Trophoblast cell (in vitro differentiated cells and primary cell): ENCODE data around the gene MAP2K3.

Experiments used
- DNase-seq, 2 donors: peaks; one replicate each; pipeline ENCODE4 v3.0.0-alpha.2; 2016
- H2AFZ ChIP-seq: 2 replicates; pipeline ENCODE4 v1.6.1; 2013; ENCODE audit warnings: low read length, moderate library complexity, mild to moderate bottlenecking; ENCODE audit not compliant: insufficient read depth, poor library complexity
- H2AK5ac ChIP-seq: 2 replicates; pipeline ENCODE4 v1.6.1; 2013; ENCODE audit warnings: mild to moderate bottlenecking, low read length
- H2BK120ac ChIP-seq: 2 replicates; pipeline ENCODE4 v1.6.1; 2013; ENCODE audit warnings: low read length, mild to moderate bottlenecking, moderate library complexity; ENCODE audit not compliant: insufficient read depth, poor library complexity
- H2BK12ac ChIP-seq: 2 replicates; pipeline ENCODE4 v1.6.1; 2013; ENCODE audit warnings: mild to moderate bottlenecking, low read length, moderate library complexity
- H2BK5ac ChIP-seq: 2 replicates; pipeline ENCODE4 v1.6.1; 2013; ENCODE audit warnings: low read length, low read depth, moderate library complexity, mild to moderate bottlenecking; ENCODE audit not compliant: poor library complexity
- H3K14ac ChIP-seq: 2 replicates; pipeline ENCODE4 v1.6.1; 2013; ENCODE audit warnings: mild to moderate bottlenecking, low read length
- H3K18ac ChIP-seq: 2 replicates; pipeline ENCODE4 v1.6.1; 2013; ENCODE audit warnings: mild to moderate bottlenecking, low read length
- H3K23ac ChIP-seq: 2 replicates; pipeline ENCODE4 v1.6.1; 2013; ENCODE audit warnings: low read length
- H3K27ac ChIP-seq: 2 replicates; pipeline ENCODE4 v1.5.1; 2013; ENCODE audit warnings: low read depth, mild to moderate bottlenecking, inconsistent platforms, low read length, moderate library complexity
- H3K27me3 ChIP-seq: 2 replicates; pipeline ENCODE4 v1.6.1; 2013; ENCODE audit warnings: inconsistent platforms, mild to moderate bottlenecking, low read length, moderate library complexity; ENCODE audit not compliant: insufficient read depth
- H3K36me3 ChIP-seq, 2 experiments: 1 replicate in 1 of 2; 2 replicates in 1 of 2; pipeline ENCODE4 v1.6.1; 2013; ENCODE audit warnings: low read length in 2 of 2, mild to moderate bottlenecking in 2 of 2, moderate library complexity in 1 of 2; ENCODE audit not compliant: insufficient read depth in 2 of 2, control insufficient read depth in 1 of 2
- H3K4ac ChIP-seq: 2 replicates; pipeline ENCODE4 v1.6.1; 2013; ENCODE audit warnings: low read depth, mild to moderate bottlenecking, low read length, moderate library complexity
- H3K4me1 ChIP-seq, 2 experiments: 1 replicate in 1 of 2; 2 replicates in 1 of 2; pipeline ENCODE4 v1.6.1; 2013; ENCODE audit warnings: low read length in 2 of 2, mild to moderate bottlenecking in 2 of 2, moderate library complexity in 1 of 2; ENCODE audit not compliant: insufficient read depth in 2 of 2, control insufficient read depth in 1 of 2
- H3K4me2 ChIP-seq: 2 replicates; pipeline ENCODE4 v1.6.1; 2013; ENCODE audit warnings: inconsistent platforms, mild to moderate bottlenecking, low read length, moderate library complexity
- H3K4me3 ChIP-seq: 2 replicates; pipeline ENCODE4 v1.5.1; 2013; ENCODE audit warnings: mild to moderate bottlenecking, low read depth, low read length, inconsistent platforms
- H3K79me1 ChIP-seq: one replicate; pipeline ENCODE4 v1.6.1; 2013; ENCODE audit warnings: low read length
- H3K79me2 ChIP-seq: 2 replicates; pipeline ENCODE4 v1.6.1; 2013; ENCODE audit warnings: low read length, mild to moderate bottlenecking; ENCODE audit not compliant: control insufficient read depth, insufficient read depth, poor library complexity
- H3K9ac ChIP-seq: 2 replicates; pipeline ENCODE4 v1.6.1; 2013; ENCODE audit warnings: mild to moderate bottlenecking, low read length
- H3K9me3 ChIP-seq: 2 replicates; pipeline ENCODE4 v1.6.1; 2013; ENCODE audit warnings: low read depth, mild to moderate bottlenecking, control low read depth, inconsistent platforms, low read length; ENCODE audit not compliant: insufficient read depth
- H4K12ac ChIP-seq: 2 replicates; pipeline ENCODE4 v1.6.1; 2013; ENCODE audit warnings: low read depth, mild to moderate bottlenecking, low read length, moderate library complexity
- H4K8ac ChIP-seq: 2 replicates; pipeline ENCODE4 v1.6.1; 2013; ENCODE audit warnings: low read depth, mild to moderate bottlenecking, low read length, moderate library complexity
- H4K91ac ChIP-seq: one replicate; pipeline ENCODE4 v1.6.1; 2013; ENCODE audit warnings: low read depth, mild to moderate bottlenecking, low read length, moderate library complexity
- WGBS: extraction: QIAGEN DNeasy Blood & Tissue Kit; methylation state at CpG from one replicate; pipeline ENCODE4 v1.1.7; 2013; ENCODE audit warnings: missing lambda C conversion rate; ENCODE audit not compliant: insufficient read length, insufficient coverage; ENCODE audit errors: extremely low coverage; 5-methylcytosine and 5-hydroxymethylcytosine counted together

The MAP2K3 gene

GRCh38 chr17:21282850-21283249, 1.7 kb upstream of the MAP2K3 start:
- no CpG with 5 or more reads among the region's 5 CpGs for WGBS
- H2BK120ac ChIP-seq = no peak overlapping the region
- no peak overlapping the region for H2BK12ac ChIP-seq
- peaks cover 0 to 2% of the 10 kb centered on the region in 2 experiments for H3K36me3 ChIP-seq
- peaks cover 11% of the 10 kb centered on the region for H3K79me2 ChIP-seq
- H4K8ac ChIP-seq = no peak overlapping the region
- H3K79me1 ChIP-seq = peaks cover 9% of the 10 kb centered on the region
- no peak overlapping the region for H3K18ac ChIP-seq
- no peak overlapping the region for H3K14ac ChIP-seq
- DNase-seq = no peak
- H4K91ac ChIP-seq = no peak overlapping the region
- no peaks in the 10 kb centered on the region for H3K27me3 ChIP-seq
- no peak overlapping the region for H3K4me2 ChIP-seq
- H4K12ac ChIP-seq = no peak overlapping the region
- H3K4ac ChIP-seq = no peak overlapping the region
- peaks cover 21 to 31% of the 10 kb centered on the region in 2 experiments for H3K4me1 ChIP-seq
- H2AFZ ChIP-seq = no peak overlapping the region
- no peak overlapping the region for H3K4me3 ChIP-seq
- no peak overlapping the region for H3K27ac ChIP-seq
- no peak overlapping the region for H3K9ac ChIP-seq
- H2BK5ac ChIP-seq = no peak overlapping the region
- no peaks in the 10 kb centered on the region for H3K9me3 ChIP-seq
- no peak overlapping the region for H2AK5ac ChIP-seq
- H3K23ac ChIP-seq = no peak overlapping the region

- H3K9me3 ChIP-seq = no peaks in the 10 kb centered on the region
- H2BK12ac ChIP-seq = no peak overlapping the region
- H3K4me3 ChIP-seq = peak overlapping the region; percentile 64
- H3K23ac ChIP-seq = no peak overlapping the region
- no peak overlapping the region for H3K4ac ChIP-seq
- no peak overlapping the region for H3K27ac ChIP-seq
- no peak overlapping the region for H3K9ac ChIP-seq
- H2BK5ac ChIP-seq = no peak overlapping the region
- H4K12ac ChIP-seq = no peak overlapping the region
- H2AK5ac ChIP-seq = no peak overlapping the region
- H2BK120ac ChIP-seq = no peak overlapping the region
- H4K91ac ChIP-seq = no peak overlapping the region
- peak overlapping the region; percentile 80 for H3K4me2 ChIP-seq
- H3K18ac ChIP-seq = no peak overlapping the region
- peak; percentile 60 to 68 for DNase-seq
- peaks cover 13% of the 10 kb centered on the region for H3K79me2 ChIP-seq
- peaks cover 0 to 4% of the 10 kb centered on the region in 2 experiments for H3K36me3 ChIP-seq
- H2AFZ ChIP-seq = peak overlapping the region; percentile 55
- H3K4me1 ChIP-seq = peaks cover 21 to 33% of the 10 kb centered on the region in 2 experiments
- WGBS = no CpG with 5 or more reads among the region's 49 CpGs
- H3K14ac ChIP-seq = no peak overlapping the region
- H3K79me1 ChIP-seq = peaks cover 9% of the 10 kb centered on the region
- H4K8ac ChIP-seq = no peak overlapping the region
- no peaks in the 10 kb centered on the region for H3K27me3 ChIP-seq
Observed at GRCh38 chr17:21283482-21284318, 811 bp upstream of the MAP2K3 start.

GRCh38 chr17:21285164-21286065, 904 bp downstream of the MAP2K3 start:
- Histone ChIP-seq H2AK5ac (no peak overlapping the region), H2BK120ac (no peak overlapping the region)

GRCh38 chr17:21286066-21286770, 1.7 kb downstream of the MAP2K3 start:
- Histone ChIP-seq H3K4ac (peak overlapping the region; percentile 13), H4K91ac (peak overlapping the region; percentile 23), H3K9ac (no peak overlapping the region), H3K36me3 (peaks cover 4% of the 10 kb centered on the region in 2 experiments), H3K14ac (peak overlapping the region; percentile 11), H2BK5ac (peak overlapping the region; percentile 1), H3K4me2 (peak overlapping the region; percentile 81), H2BK12ac (no peak overlapping the region), H3K27ac (no peak overlapping the region), H3K4me1 (peaks cover 21 to 33% of the 10 kb centered on the region in 2 experiments), H3K27me3 (no peaks in the 10 kb centered on the region), H2AFZ (no peak overlapping the region), H3K79me2 (peaks cover 13% of the 10 kb centered on the region), H3K18ac (peak overlapping the region; percentile 4), H3K23ac (no peak overlapping the region), H2AK5ac (no peak overlapping the region), H4K8ac (no peak overlapping the region), H4K12ac (no peak overlapping the region), H3K4me3 (peak overlapping the region; percentile 25), H2BK120ac (no peak overlapping the region), H3K79me1 (peaks cover 9% of the 10 kb centered on the region), H3K9me3 (no peaks in the 10 kb centered on the region)
- DNase-seq = peak; percentile 94 to 96
- no CpG with 5 or more reads among the region's 16 CpGs for WGBS

More at GRCh38 chr17:21285164-21286065, 904 bp downstream of the MAP2K3 start:
- H4K12ac ChIP-seq = no peak overlapping the region
- H3K18ac ChIP-seq = peak overlapping the region; percentile 24
- peak overlapping the region; percentile 78 for H3K4me3 ChIP-seq
- WGBS = no CpG with 5 or more reads among the region's 16 CpGs
- peak overlapping the region; percentile 24 for H2BK5ac ChIP-seq
- peaks cover 4% of the 10 kb centered on the region in 2 experiments for H3K36me3 ChIP-seq
- H2BK12ac ChIP-seq = no peak overlapping the region
- H3K4me2 ChIP-seq = peak overlapping the region; percentile 81
- no peak overlapping the region for H4K91ac ChIP-seq
- H3K4me1 ChIP-seq = peaks cover 21 to 33% of the 10 kb centered on the region in 2 experiments
- H3K79me1 ChIP-seq = peaks cover 9% of the 10 kb centered on the region
- H3K4ac ChIP-seq = peak overlapping the region; percentile 50
- peak overlapping the region; percentile 10 for H4K8ac ChIP-seq
- no peak overlapping the region for H3K23ac ChIP-seq
- peak overlapping the region; percentile 42 for H3K9ac ChIP-seq
- H3K14ac ChIP-seq = peak overlapping the region; percentile 75
- DNase-seq = peak in 1 of 2 donors; percentile 58
- peak overlapping the region; percentile 53 for H2AFZ ChIP-seq
- no peak overlapping the region for H3K27ac ChIP-seq
- no peaks in the 10 kb centered on the region for H3K27me3 ChIP-seq
- H3K79me2 ChIP-seq = peaks cover 13% of the 10 kb centered on the region
- H3K9me3 ChIP-seq = no peaks in the 10 kb centered on the region
